Measurements from ENCODE around the gene C6.

GRCh38 chr5:41246376-41246775 lies 33.0 kb upstream of the C6 start:
- TF ChIP-seq SMC3 (conservative IDR thresholded peaks at IDR 0.05; ENCODE audit: insufficient read depth, low read depth, low read length): no peak
- TF ChIP-seq HCFC1 (IDR thresholded peaks at IDR 0.05; ENCODE audit: low read depth, low read length): no peak
- TF ChIP-seq CREB1 (IDR thresholded peaks at IDR 0.05): no peak
- TF ChIP-seq CREB1 (CRISPR knock-in tag; IDR thresholded peaks at IDR 0.05): no peak
- no peak for TF ChIP-seq EZH2 (IDR thresholded peaks at IDR 0.05; ENCODE audit: borderline replicate concordance, low read depth, low read length)
- TF ChIP-seq JUNB (CRISPR knock-in tag; conservative IDR thresholded peaks at IDR 0.05): no peak
- TF ChIP-seq, protein P1, sequence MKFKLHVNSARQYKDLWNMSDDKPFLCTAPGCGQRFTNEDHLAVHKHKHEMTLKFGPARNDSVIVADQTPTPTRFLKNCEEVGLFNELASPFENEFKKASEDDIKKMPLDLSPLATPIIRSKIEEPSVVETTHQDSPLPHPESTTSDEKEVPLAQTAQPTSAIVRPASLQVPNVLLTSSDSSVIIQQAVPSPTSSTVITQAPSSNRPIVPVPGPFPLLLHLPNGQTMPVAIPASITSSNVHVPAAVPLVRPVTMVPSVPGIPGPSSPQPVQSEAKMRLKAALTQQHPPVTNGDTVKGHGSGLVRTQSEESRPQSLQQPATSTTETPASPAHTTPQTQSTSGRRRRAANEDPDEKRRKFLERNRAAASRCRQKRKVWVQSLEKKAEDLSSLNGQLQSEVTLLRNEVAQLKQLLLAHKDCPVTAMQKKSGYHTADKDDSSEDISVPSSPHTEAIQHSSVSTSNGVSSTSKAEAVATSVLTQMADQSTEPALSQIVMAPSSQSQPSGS (CRISPR knock-in tag; IDR thresholded peaks at IDR 0.05): no peak
- TF ChIP-seq TEAD1 (CRISPR knock-in tag; IDR thresholded peaks at IDR 0.05): no peak
- no peak for TF ChIP-seq KAT2B (IDR thresholded peaks at IDR 0.05; ENCODE audit: low read depth, low read length)
- TF ChIP-seq ERF (CRISPR knock-in tag; IDR thresholded peaks at IDR 0.05): no peak
- TF ChIP-seq NFIC (IDR thresholded peaks at IDR 0.05): no peak
- TF ChIP-seq EP300 (IDR thresholded peaks at IDR 0.05; ENCODE audit: low read length): no peak
- no peak for TF ChIP-seq SOX6 (IDR thresholded peaks at IDR 0.05)
- TF ChIP-seq, protein P2, sequence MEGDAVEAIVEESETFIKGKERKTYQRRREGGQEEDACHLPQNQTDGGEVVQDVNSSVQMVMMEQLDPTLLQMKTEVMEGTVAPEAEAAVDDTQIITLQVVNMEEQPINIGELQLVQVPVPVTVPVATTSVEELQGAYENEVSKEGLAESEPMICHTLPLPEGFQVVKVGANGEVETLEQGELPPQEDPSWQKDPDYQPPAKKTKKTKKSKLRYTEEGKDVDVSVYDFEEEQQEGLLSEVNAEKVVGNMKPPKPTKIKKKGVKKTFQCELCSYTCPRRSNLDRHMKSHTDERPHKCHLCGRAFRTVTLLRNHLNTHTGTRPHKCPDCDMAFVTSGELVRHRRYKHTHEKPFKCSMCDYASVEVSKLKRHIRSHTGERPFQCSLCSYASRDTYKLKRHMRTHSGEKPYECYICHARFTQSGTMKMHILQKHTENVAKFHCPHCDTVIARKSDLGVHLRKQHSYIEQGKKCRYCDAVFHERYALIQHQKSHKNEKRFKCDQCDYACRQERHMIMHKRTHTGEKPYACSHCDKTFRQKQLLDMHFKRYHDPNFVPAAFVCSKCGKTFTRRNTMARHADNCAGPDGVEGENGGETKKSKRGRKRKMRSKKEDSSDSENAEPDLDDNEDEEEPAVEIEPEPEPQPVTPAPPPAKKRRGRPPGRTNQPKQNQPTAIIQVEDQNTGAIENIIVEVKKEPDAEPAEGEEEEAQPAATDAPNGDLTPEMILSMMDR (IDR thresholded peaks at IDR 0.05 in 2 of 3, conservative IDR thresholded peaks at IDR 0.05 in 1 of 3; ENCODE audit: insufficient read depth in 2 of 3, low read depth in 1 of 3, low read length in 3 of 3): no peak
